Neural cell (in vitro differentiated cells): Measurements from ENCODE around the gene CUX1. TPM values are rescaled to one million over a fixed set of nuclear protein-coding genes. Genes with fewer than 3 reads are reported as not detected.

ENCODE experiments used
- H2AFZ ChIP-seq: fragments of 200-600, 300-800 bp; sonication (generic), shearing (Covaris generic); 2 replicates; pipeline ENCODE4 v1.6.0; 2014; ENCODE audit warnings: low read depth, mild to moderate bottlenecking, antibody characterized with exemption, low read length, moderate library complexity
- H3F3A ChIP-seq: fragments of 200-600 bp; shearing (Covaris generic); 2 replicates; pipeline ENCODE4 v1.6.1; 2016; ENCODE audit warnings: mild to moderate bottlenecking, moderate library complexity, mixed read lengths, antibody characterized with exemption, low read length; ENCODE audit not compliant: insufficient read depth, poor library complexity, severe bottlenecking
- H3K27ac ChIP-seq: fragments of 200-600, 300-800 bp; sonication (generic), shearing (Covaris generic); 2 replicates; pipeline ENCODE4 v1.5.1; 2014; ENCODE audit warnings: mild to moderate bottlenecking, low read length, moderate library complexity
- H3K27me3 ChIP-seq: fragments of 300-800, 200-600 bp; sonication (generic), shearing (Covaris generic); 2 replicates; pipeline ENCODE4 v1.6.0; 2014; ENCODE audit warnings: mild to moderate bottlenecking, low read depth, low read length, moderate library complexity; ENCODE audit not compliant: insufficient read depth
- H3K36me3 ChIP-seq: fragments of 300-800, 200-600 bp; sonication (generic), shearing (Covaris generic); 2 replicates; pipeline ENCODE4 v1.5.1; 2014; ENCODE audit warnings: mild to moderate bottlenecking, antibody characterized with exemption, low read length, moderate library complexity; ENCODE audit not compliant: insufficient read depth
- H3K4me2 ChIP-seq: fragments of 300-800, 200-600 bp; sonication (generic), shearing (Covaris generic); 2 replicates; pipeline ENCODE4 v1.6.0; 2014; ENCODE audit warnings: mild to moderate bottlenecking, low read length
- H3K4me3 ChIP-seq: fragments of 300-800, 200-600 bp; sonication (generic), shearing (Covaris generic); 2 replicates; pipeline ENCODE4 v1.5.1; 2014; ENCODE audit warnings: mild to moderate bottlenecking, low read length, moderate library complexity
- H3K79me2 ChIP-seq: fragments of 200-600 bp; shearing (Covaris generic); replicated peaks from 2 replicates; pipeline ENCODE4 v1.6.0; 2014; ENCODE audit warnings: mild to moderate bottlenecking, low read length, moderate library complexity; ENCODE audit not compliant: insufficient read depth
- H3K9ac ChIP-seq: fragments of 300-800, 200-600 bp; sonication (generic), shearing (Covaris generic); 2 replicates; pipeline ENCODE4 v1.6.1; 2016; ENCODE audit warnings: mild to moderate bottlenecking, low read length, mixed read lengths
- H3K9me2 ChIP-seq: fragments of 200-600 bp; shearing (Covaris generic); 2 replicates; pipeline ENCODE4 v1.6.1; 2016; ENCODE audit warnings: mild to moderate bottlenecking, low read length, mixed read lengths; ENCODE audit not compliant: insufficient read depth
- H3K9me3 ChIP-seq: fragments of 200-600, 300-800 bp; sonication (generic), shearing (Covaris generic); 2 replicates; pipeline ENCODE4 v1.6.1; 2016; ENCODE audit warnings: mild to moderate bottlenecking, mixed run types, low read length, moderate library complexity, mixed read lengths
- H4K20me1 ChIP-seq: fragments of 200-600 bp; shearing (Covaris generic); 2 replicates; pipeline ENCODE4 v1.6.1; 2016; ENCODE audit warnings: mild to moderate bottlenecking, mixed run types; ENCODE audit not compliant: insufficient read depth
- EP300 ChIP-seq: fragments of 450-650 bp; conservative IDR thresholded peaks from 2 replicates; pipeline ENCODE4 v1.6.1; 2014; ENCODE audit warnings: antibody characterized with exemption, mild to moderate bottlenecking, moderate library complexity; ENCODE audit not compliant: poor library complexity, severe bottlenecking
- EZH2 ChIP-seq: fragments of 200-600, 300-800 bp; shearing (Covaris generic), sonication (generic); IDR thresholded peaks from 2 replicates; pipeline ENCODE4 v1.6.1; 2014; ENCODE audit warnings: antibody characterized with exemption, low read length, borderline replicate concordance, mild to moderate bottlenecking; ENCODE audit not compliant: insufficient read depth, poor library complexity, severe bottlenecking
- MXI1 ChIP-seq: fragments of 450-650 bp; conservative IDR thresholded peaks from 2 replicates; pipeline ENCODE4 v1.6.1; 2014; ENCODE audit warnings: antibody characterized with exemption, mild to moderate bottlenecking; ENCODE audit not compliant: poor library complexity, severe bottlenecking
- POLR2AphosphoS5 ChIP-seq: IDR thresholded peaks from 2 replicates; pipeline ENCODE4 v1.6.1; 2012
- RAD21 ChIP-seq: fragments of 450-650 bp; conservative IDR thresholded peaks from 2 replicates; pipeline ENCODE4 v1.6.1; 2014; ENCODE audit warnings: antibody characterized with exemption, mild to moderate bottlenecking, moderate library complexity
- SMC3 ChIP-seq: fragments of 450-650 bp; conservative IDR thresholded peaks from 2 replicates; pipeline ENCODE4 v1.6.1; 2014; ENCODE audit warnings: antibody characterized with exemption, mild to moderate bottlenecking, moderate library complexity; ENCODE audit not compliant: poor library complexity
- TAF1 ChIP-seq: IDR thresholded peaks from 2 replicates; pipeline ENCODE4 v1.6.1; 2012; ENCODE audit warnings: low read depth
- polyA plus RNA-seq: library from polyadenylated mRNA; depleted of rRNA; stranded (reverse); fragments of >200 nt; gene quantifications from 2 replicates; pipeline ENCODE4 v1.2.3, GENCODE V29; 2014
- TF ChIP-seq, protein P1 (sequence below): IDR thresholded peaks from 2 replicates; pipeline ENCODE4 v1.6.1; 2012; ENCODE audit warnings: borderline replicate concordance
- TF ChIP-seq, protein P2 (sequence below): fragments of 450-650 bp; IDR thresholded peaks from 2 replicates; pipeline ENCODE4 v1.5.1; 2014; ENCODE audit warnings: antibody characterized with exemption, mild to moderate bottlenecking, moderate library complexity; ENCODE audit not compliant: poor library complexity, severe bottlenecking

Gene CUX1
- polyA plus RNA-seq, 1 donor from 2014 or later = 26.6 TPM

DNA sequence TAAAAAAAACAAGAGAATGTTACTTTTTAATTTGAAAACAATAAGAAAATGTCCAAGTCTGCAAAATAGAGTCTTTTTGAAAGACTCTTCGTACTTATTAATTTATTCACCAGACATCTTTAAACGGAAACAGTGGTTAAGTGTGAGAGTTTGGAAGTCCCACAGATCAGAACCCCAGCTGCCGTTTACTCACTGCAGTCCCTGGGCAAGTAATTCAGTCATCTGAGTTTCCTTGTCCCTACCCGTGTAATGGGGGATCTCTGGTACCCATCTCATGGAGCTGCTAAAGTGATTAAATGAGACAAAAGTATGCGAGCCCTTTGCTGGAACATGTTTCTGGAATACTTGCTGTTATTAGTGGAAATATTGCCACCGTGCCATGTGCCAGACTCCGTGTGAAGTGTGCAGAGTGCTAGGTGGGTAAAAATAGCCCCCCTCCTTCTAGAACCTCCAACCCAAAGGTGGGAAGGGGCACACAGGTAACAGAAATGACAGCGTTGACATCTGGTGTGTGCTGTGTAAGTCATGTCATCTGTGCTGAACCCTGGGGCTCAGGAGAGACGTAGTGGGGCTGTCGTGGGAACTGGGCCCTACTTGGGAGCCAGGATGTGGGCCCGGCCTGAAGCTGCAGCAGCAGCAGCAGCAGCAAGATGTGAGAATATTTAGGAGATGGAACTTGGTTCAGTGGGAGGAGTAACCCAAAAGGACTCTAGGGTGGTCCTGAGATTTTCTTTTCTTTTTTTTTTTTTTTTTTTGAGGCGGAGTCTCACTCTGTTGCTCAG is 140.5 kb downstream of the CUX1 start:
- Histone ChIP-seq H3K27ac (no peak overlapping the region), H4K20me1 (no peaks in the 10 kb centered on the region), H3K9me3 (no peaks in the 10 kb centered on the region), H3K79me2 (no peaks in the 10 kb centered on the region), H3K9ac (no peak overlapping the region), H3K36me3 (no peaks in the 10 kb centered on the region), H2AFZ (no peak overlapping the region), H3F3A (no peaks in the 10 kb centered on the region), H3K4me2 (no peak overlapping the region), H3K27me3 (no peaks in the 10 kb centered on the region), H3K4me3 (no peak overlapping the region), H3K9me2 (no peaks in the 10 kb centered on the region)
- TF ChIP-seq, protein P1, sequence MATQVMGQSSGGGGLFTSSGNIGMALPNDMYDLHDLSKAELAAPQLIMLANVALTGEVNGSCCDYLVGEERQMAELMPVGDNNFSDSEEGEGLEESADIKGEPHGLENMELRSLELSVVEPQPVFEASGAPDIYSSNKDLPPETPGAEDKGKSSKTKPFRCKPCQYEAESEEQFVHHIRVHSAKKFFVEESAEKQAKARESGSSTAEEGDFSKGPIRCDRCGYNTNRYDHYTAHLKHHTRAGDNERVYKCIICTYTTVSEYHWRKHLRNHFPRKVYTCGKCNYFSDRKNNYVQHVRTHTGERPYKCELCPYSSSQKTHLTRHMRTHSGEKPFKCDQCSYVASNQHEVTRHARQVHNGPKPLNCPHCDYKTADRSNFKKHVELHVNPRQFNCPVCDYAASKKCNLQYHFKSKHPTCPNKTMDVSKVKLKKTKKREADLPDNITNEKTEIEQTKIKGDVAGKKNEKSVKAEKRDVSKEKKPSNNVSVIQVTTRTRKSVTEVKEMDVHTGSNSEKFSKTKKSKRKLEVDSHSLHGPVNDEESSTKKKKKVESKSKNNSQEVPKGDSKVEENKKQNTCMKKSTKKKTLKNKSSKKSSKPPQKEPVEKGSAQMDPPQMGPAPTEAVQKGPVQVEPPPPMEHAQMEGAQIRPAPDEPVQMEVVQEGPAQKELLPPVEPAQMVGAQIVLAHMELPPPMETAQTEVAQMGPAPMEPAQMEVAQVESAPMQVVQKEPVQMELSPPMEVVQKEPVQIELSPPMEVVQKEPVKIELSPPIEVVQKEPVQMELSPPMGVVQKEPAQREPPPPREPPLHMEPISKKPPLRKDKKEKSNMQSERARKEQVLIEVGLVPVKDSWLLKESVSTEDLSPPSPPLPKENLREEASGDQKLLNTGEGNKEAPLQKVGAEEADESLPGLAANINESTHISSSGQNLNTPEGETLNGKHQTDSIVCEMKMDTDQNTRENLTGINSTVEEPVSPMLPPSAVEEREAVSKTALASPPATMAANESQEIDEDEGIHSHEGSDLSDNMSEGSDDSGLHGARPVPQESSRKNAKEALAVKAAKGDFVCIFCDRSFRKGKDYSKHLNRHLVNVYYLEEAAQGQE = no peak
- TF ChIP-seq EP300 (no peak), RAD21 (no peak), TAF1 (no peak), POLR2AphosphoS5 (no peak), SMC3 (no peak)

DNA sequence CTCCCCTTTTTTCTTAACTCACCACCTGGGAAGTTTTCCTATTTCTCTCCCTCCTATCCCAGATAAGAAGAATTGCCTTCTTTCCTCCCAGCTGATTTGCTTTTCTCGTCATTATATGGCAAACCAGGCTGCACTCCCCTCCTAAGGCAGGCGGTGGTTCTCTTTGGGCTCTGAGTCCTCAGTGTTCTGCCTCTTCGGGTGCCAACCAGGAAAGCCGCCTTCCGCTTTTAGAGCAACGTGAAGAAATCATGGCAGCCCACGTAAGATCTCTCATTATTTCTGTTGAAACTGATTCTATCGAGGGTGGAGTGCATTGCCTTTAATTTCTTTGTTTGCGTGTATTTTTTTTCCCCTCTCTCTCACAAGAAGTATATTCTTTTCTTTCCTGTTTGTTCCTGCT is 141.9 kb downstream of the CUX1 start:
- H3K79me2 ChIP-seq = no peaks in the 10 kb centered on the region

More for the DNA sequence above, 141.9 kb downstream of the CUX1 start:
- Histone ChIP-seq H3K9me3 (no peaks in the 10 kb centered on the region), H3K27ac (no peak overlapping the region), H3K4me2 (no peak overlapping the region), H4K20me1 (no peaks in the 10 kb centered on the region), H2AFZ (no peak overlapping the region), H3K9me2 (no peaks in the 10 kb centered on the region), H3F3A (no peaks in the 10 kb centered on the region), H3K9ac (no peak overlapping the region), H3K36me3 (no peaks in the 10 kb centered on the region), H3K27me3 (no peaks in the 10 kb centered on the region), H3K4me3 (no peak overlapping the region)
- TF ChIP-seq, protein P2, sequence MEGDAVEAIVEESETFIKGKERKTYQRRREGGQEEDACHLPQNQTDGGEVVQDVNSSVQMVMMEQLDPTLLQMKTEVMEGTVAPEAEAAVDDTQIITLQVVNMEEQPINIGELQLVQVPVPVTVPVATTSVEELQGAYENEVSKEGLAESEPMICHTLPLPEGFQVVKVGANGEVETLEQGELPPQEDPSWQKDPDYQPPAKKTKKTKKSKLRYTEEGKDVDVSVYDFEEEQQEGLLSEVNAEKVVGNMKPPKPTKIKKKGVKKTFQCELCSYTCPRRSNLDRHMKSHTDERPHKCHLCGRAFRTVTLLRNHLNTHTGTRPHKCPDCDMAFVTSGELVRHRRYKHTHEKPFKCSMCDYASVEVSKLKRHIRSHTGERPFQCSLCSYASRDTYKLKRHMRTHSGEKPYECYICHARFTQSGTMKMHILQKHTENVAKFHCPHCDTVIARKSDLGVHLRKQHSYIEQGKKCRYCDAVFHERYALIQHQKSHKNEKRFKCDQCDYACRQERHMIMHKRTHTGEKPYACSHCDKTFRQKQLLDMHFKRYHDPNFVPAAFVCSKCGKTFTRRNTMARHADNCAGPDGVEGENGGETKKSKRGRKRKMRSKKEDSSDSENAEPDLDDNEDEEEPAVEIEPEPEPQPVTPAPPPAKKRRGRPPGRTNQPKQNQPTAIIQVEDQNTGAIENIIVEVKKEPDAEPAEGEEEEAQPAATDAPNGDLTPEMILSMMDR = no peak
- no peak for TF ChIP-seq EZH2
- no peak for TF ChIP-seq MXI1
- no peak for TF ChIP-seq POLR2AphosphoS5
- no peak for TF ChIP-seq SMC3
- TF ChIP-seq, protein P1 = no peak
- TF ChIP-seq EP300 = no peak
- no peak for TF ChIP-seq RAD21
- TF ChIP-seq TAF1 = no peak
